Sigmoid colon (tissue), 3 donors: Measurements from ENCODE around the gene PHF1.

Experiments
- CTCF ChIP-seq, 4 experiments: fragments of 450-650 bp in 3 of 4; fragments of 200-600 bp in 1 of 4; IDR thresholded peaks; one replicate each; pipeline ENCODE4 v1.5.1; 2016 to 2019; ENCODE audit warnings: antibody characterized with exemption in 4 of 4, mild to moderate bottlenecking in 3 of 4, moderate library complexity in 2 of 4
- POLR2A ChIP-seq, 2 donors: fragments of 450-650 bp; IDR thresholded peaks; one replicate each; pipeline ENCODE4 v1.6.1; 2016; ENCODE audit warnings: antibody characterized with exemption in 2 of 2, mild to moderate bottlenecking in 2 of 2, moderate library complexity in 2 of 2

GRCh38 chr6:33430334-33430733 lies 19.5 kb downstream of the PHF1 start:
- TF ChIP-seq CTCF (IDR thresholded peaks at IDR 0.05) (no peak), POLR2A (IDR thresholded peaks at IDR 0.05) (no peak)
